Endodermal cell (in vitro differentiated cells): ENCODE measurements around the gene UROC1. TPM values are rescaled to one million over a fixed set of nuclear protein-coding genes. Genes with fewer than 3 reads are reported as not detected.

ENCODE experiments used
- DNase-seq: peaks from one replicate; pipeline ENCODE4 v3.0.0-alpha.2; 2017
- H3K27ac ChIP-seq: 2 replicates; pipeline ENCODE4 v1.5.1; 2013; ENCODE audit warnings: mild to moderate bottlenecking, low read depth, low read length, moderate library complexity
- H3K27me3 ChIP-seq: 2 replicates; pipeline ENCODE4 v1.6.1; 2013; ENCODE audit warnings: mild to moderate bottlenecking, low read length, moderate library complexity; ENCODE audit not compliant: insufficient read depth, control insufficient read depth, poor library complexity, severe bottlenecking
- H3K36me3 ChIP-seq: 2 replicates; pipeline ENCODE4 v1.7.0; 2013; ENCODE audit warnings: mild to moderate bottlenecking, low read length, moderate library complexity; ENCODE audit not compliant: control insufficient read depth, insufficient read depth
- H3K4me1 ChIP-seq: one replicate; pipeline ENCODE4 v1.7.0; 2013; ENCODE audit warnings: low read length; ENCODE audit not compliant: control insufficient read depth, insufficient read depth
- H3K4me3 ChIP-seq: 2 replicates; pipeline ENCODE4 v1.5.1; 2013; ENCODE audit warnings: mild to moderate bottlenecking, low read length, moderate library complexity
- H3K9ac ChIP-seq: 2 replicates; pipeline ENCODE4 v1.6.1; 2013; ENCODE audit warnings: mild to moderate bottlenecking, low read length, moderate library complexity; ENCODE audit not compliant: poor library complexity, severe bottlenecking; ENCODE audit errors: extremely low read depth
- H3K9me3 ChIP-seq: 2 replicates; pipeline ENCODE4 v1.6.1; 2013; ENCODE audit warnings: mild to moderate bottlenecking, low read length, moderate library complexity; ENCODE audit not compliant: control insufficient read depth
- H3K27ac Mint-ChIP-seq: 2 replicates; pipeline ENCODE4 v1.8.0; 2020; ENCODE audit warnings: mixed read lengths
- H3K27me3 Mint-ChIP-seq: 2 replicates; pipeline ENCODE4 v1.8.0; 2021; ENCODE audit warnings: mild to moderate bottlenecking, mixed read lengths; ENCODE audit not compliant: insufficient read depth
- H3K36me3 Mint-ChIP-seq: 2 replicates; pipeline ENCODE4 v1.8.0; 2020; ENCODE audit warnings: low read depth, mixed read lengths
- H3K4me1 Mint-ChIP-seq: 2 replicates; pipeline ENCODE4 v1.8.0; 2020; ENCODE audit warnings: mixed read lengths
- H3K4me3 Mint-ChIP-seq: 2 replicates; pipeline ENCODE4 v1.8.0; 2020; ENCODE audit warnings: mild to moderate bottlenecking, moderate library complexity, mixed read lengths
- H3K9me3 Mint-ChIP-seq: 2 replicates; pipeline ENCODE4 v1.8.0; 2020; ENCODE audit warnings: mild to moderate bottlenecking, mixed read lengths
- CTCF ChIP-seq: fragments of 200-600 bp; sonication (generic); conservative IDR thresholded peaks from 2 replicates; pipeline ENCODE4 v1.5.0; 2021; ENCODE audit warnings: antibody characterized with exemption, mild to moderate bottlenecking
- WGBS, 2 experiments: methylation state at CpG; one replicate each; pipeline versions ENCODE4 v1.1.5 to v1.1.7; 2013; ENCODE audit warnings: missing lambda C conversion rate in 2 of 2, mixed read lengths in 1 of 2; ENCODE audit not compliant: insufficient coverage in 1 of 2, insufficient read length in 1 of 2; 5-methylcytosine and 5-hydroxymethylcytosine counted together
- total RNA-seq, 2 donors: library from RNA; stranded (reverse); fragmentation: NEBNext Ultra II Directional in 1 of 2; extraction: Animal tissue kit (Norgen Biotek cat#: 25700) in 1 of 2; gene quantifications; 2 replicates in 1 of 2; 3 replicates in 1 of 2; pipeline ENCODE4 v1.2.1, GENCODE V29; 2021

UROC1 gene
- total RNA-seq, 2 donors from 2014 or later, result not detected

- no peak overlapping the region for H3K27ac ChIP-seq
- 87 to 91% methylated on average over 10 to 14 of the region's 14 CpGs for WGBS, 2 experiments
- TF ChIP-seq CTCF, result no peak
- H3K9me3 ChIP-seq, result no peaks in the 10 kb centered on the region
- H3K4me1 ChIP-seq, result no peaks in the 10 kb centered on the region
- H3K4me3 Mint-ChIP-seq, result no peak overlapping the region
- H3K9me3 Mint-ChIP-seq, result no peaks in the 10 kb centered on the region
- H3K9ac ChIP-seq, result no peak overlapping the region
- peaks cover 8% of the 10 kb centered on the region for H3K4me1 Mint-ChIP-seq
- H3K36me3 ChIP-seq, result no peaks in the 10 kb centered on the region
- H3K27me3 Mint-ChIP-seq, result no peaks in the 10 kb centered on the region
- H3K4me3 ChIP-seq, result no peak overlapping the region
- no peak for DNase-seq
- no peaks in the 10 kb centered on the region for H3K27me3 ChIP-seq
- no peak overlapping the region for H3K27ac Mint-ChIP-seq
- H3K36me3 Mint-ChIP-seq, result no peaks in the 10 kb centered on the region
Measured at GRCh38 chr3:126483321-126483761, 34.2 kb downstream of the UROC1 start.

- Mint-ChIP-seq H3K9me3 (no peaks in the 10 kb centered on the region), H3K4me3 (no peak overlapping the region), H3K27ac (no peak overlapping the region), H3K27me3 (no peaks in the 10 kb centered on the region), H3K36me3 (no peaks in the 10 kb centered on the region), H3K4me1 (peaks cover 8% of the 10 kb centered on the region)
- 84 to 87% methylated on average over 11 to 15 of the region's 15 CpGs for WGBS, 2 experiments
- Histone ChIP-seq H3K4me1 (no peaks in the 10 kb centered on the region), H3K4me3 (no peak overlapping the region), H3K36me3 (no peaks in the 10 kb centered on the region), H3K9me3 (no peaks in the 10 kb centered on the region), H3K27me3 (no peaks in the 10 kb centered on the region), H3K27ac (no peak overlapping the region), H3K9ac (no peak overlapping the region)
- TF ChIP-seq CTCF, result no peak
- no peak for DNase-seq
Measured at GRCh38 chr3:126482503-126483255, 34.9 kb downstream of the UROC1 start.

GRCh38 chr3:126481808-126482502, 35.6 kb downstream of the UROC1 start:
- 93 to 94% methylated on average over 7 to 16 of the region's 16 CpGs for WGBS, 2 experiments
- H3K27ac ChIP-seq, result no peak overlapping the region
- H3K4me3 ChIP-seq, result no peak overlapping the region
- H3K4me1 ChIP-seq, result no peaks in the 10 kb centered on the region
- no peaks in the 10 kb centered on the region for H3K9me3 ChIP-seq
- H3K36me3 ChIP-seq, result no peaks in the 10 kb centered on the region
- no peak overlapping the region for H3K27ac Mint-ChIP-seq
- TF ChIP-seq CTCF, result no peak
- DNase-seq, result no peak
- H3K27me3 Mint-ChIP-seq, result no peaks in the 10 kb centered on the region
- peaks cover 10% of the 10 kb centered on the region for H3K4me1 Mint-ChIP-seq
- no peaks in the 10 kb centered on the region for H3K36me3 Mint-ChIP-seq
- H3K4me3 Mint-ChIP-seq, result no peak overlapping the region
- H3K9me3 Mint-ChIP-seq, result no peaks in the 10 kb centered on the region
- H3K9ac ChIP-seq, result no peak overlapping the region
- H3K27me3 ChIP-seq, result no peaks in the 10 kb centered on the region
